ENCODE results near the gene USP5. TPM values are rescaled to one million over a fixed set of nuclear protein-coding genes. Genes with fewer than 3 reads are reported as not detected.
"Not testable (repeated sequence)": the region's sequence is repeated elsewhere in the genome, so short reads cannot be mapped to it uniquely, and the experiment has no call there.

Gene USP5
- total RNA-seq, 1 experiment from 2014 or later: 158 TPM

DNA sequence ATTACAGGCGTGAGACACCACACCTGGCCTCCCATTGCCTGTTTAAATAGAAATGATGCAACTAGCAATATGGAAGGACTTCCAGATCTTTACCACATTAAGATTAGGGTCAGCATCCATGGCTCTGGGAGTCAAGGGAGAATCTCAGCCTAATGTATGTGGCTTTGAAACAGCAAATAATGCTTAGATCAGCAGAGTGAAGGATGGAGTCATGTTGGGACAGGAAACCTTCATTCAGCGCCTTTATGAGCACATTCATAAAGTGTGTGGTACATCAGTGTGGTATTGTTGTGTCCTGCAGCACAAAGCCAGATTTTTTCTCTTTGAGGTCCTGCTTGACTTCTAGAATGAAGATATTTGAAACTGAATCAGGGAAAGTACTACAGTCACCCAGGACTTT is 36.4 kb downstream of the USP5 start:
- no peak for ATAC-seq
- TF ChIP-seq IRF2 (CRISPR knock-in tag; IDR thresholded peaks at IDR 0.05; ENCODE audit: borderline replicate concordance, low read depth): no peak
- TF ChIP-seq, protein P1, sequence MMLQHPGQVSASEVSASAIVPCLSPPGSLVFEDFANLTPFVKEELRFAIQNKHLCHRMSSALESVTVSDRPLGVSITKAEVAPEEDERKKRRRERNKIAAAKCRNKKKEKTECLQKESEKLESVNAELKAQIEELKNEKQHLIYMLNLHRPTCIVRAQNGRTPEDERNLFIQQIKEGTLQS (CRISPR knock-in tag; conservative IDR thresholded peaks at IDR 0.05): no peak
- no peak for TF ChIP-seq ZNF263 (CRISPR knock-in tag; IDR thresholded peaks at IDR 0.05; ENCODE audit: low read depth)
- TF ChIP-seq CREM (CRISPR knock-in tag; IDR thresholded peaks at IDR 0.05): no peak
- H3K4me1 Mint-ChIP-seq: peaks cover 48% of the 10 kb centered on the region
- POLR2A ChIA-PET: no interaction called here
- H3K27ac Mint-ChIP-seq: peak overlapping the region; percentile 61
- DNase-seq (ENCODE audit: low spot score): no peak
- H3K9me3 Mint-ChIP-seq: no peaks in the 10 kb centered on the region
- peaks cover 7% of the 10 kb centered on the region; the same call in 1 of the 2 replicates for H3K36me3 Mint-ChIP-seq
- no peaks in the 10 kb centered on the region for H3K27me3 Mint-ChIP-seq (ENCODE audit: low read depth)
- H3K4me3 Mint-ChIP-seq: no peak overlapping the region
- CTCF ChIA-PET: interaction anchor here (2.2 kb wide), 1 partner anchor 16 kb away, joined by 15 read pairs; the partner anchor contains the start of gene SPSB2

DNA sequence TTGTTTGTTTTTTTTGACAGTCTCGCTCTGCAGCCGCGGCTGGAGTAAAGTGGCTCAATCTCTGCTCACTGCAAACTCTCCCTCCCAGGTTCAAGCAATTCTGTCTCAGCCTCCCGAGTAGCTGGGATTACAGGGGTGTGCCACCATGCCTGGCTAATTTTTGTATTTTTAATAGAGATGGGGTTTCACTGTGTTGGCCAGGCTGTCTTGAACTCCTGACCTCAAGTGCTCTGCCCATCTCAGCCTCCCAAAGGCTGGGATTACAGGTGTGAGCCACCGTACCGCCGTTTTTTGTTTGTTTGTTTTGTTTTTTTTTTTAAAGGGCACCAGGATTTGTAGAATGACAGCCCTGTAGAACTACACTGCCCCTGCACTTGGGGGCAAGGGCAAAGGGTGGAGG is 36.8 kb downstream of the USP5 start:
- Mint-ChIP-seq H3K4me1 (peaks cover 48% of the 10 kb centered on the region), H3K27ac (peak overlapping the region; percentile 61; the same call in 1 of the 2 replicates)
- H3K4me3 Mint-ChIP-seq; H3K27me3 Mint-ChIP-seq (ENCODE audit: low read depth); ATAC-seq; H3K9me3 Mint-ChIP-seq; H3K36me3 Mint-ChIP-seq; DNase-seq (ENCODE audit: low spot score); CTCF ChIA-PET; POLR2A ChIA-PET: not testable (repeated sequence)

DNA sequence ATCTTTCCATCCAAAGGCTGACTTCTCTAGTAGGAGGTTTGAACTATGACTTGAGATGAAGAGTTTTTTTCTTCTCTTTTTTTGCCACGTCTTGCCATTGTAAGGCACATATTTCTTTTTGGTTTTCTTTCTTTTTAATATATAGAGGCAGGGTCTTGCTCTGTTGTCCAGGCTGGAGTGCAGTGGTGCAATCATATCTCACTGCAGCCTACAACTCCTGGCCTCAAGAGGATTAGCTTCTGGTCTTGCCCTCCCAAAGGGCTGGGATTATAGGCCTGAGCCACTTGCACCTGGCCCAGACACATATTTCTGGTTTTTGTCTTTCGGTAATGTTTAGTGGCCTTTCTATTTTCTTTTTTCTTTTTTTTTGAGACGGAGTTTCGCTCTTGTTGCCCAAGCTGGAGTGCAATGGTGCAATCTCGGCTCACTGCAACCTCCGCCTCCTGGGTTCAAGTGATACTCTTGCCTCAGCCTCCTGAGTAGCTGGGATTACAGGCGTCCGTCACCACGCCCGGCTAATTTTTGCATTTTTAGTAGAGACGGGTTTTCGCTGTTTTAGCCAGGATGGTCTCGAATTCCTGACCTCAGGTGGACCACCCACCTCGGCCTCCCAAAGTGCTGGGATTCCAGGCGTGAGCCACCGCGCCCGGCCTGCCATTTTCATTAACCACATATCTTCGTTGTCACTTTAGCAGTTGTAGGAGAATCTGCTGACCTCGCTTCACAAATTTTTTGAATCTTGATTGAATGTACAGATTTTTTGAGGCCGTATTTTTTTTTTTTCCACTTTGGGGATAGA is 38.0 kb downstream of the USP5 start:
- H3K36me3 Mint-ChIP-seq; DNase-seq (ENCODE audit: low spot score); ATAC-seq; H3K27me3 Mint-ChIP-seq (ENCODE audit: low read depth); H3K9me3 Mint-ChIP-seq: not testable (repeated sequence)
- peak overlapping the region; percentile 99 for H3K27ac Mint-ChIP-seq
- POLR2A ChIA-PET: interaction anchor here (0.9 to 2.1 kb wide), 2 partner anchors 17 to 54 kb away, joined by 3 to 32 read pairs; partner anchors contain the start of genes C12orf57 and SPSB2
- TF ChIP-seq ZNF121 (CRISPR knock-in tag; IDR thresholded peaks at IDR 0.05): peak; percentile 62; the same call in 1 of the 2 replicates
- CTCF ChIA-PET: interaction anchor here (1.0 to 3.6 kb wide), 2 partner anchors 18 to 21 kb away, joined by 3 to 83 read pairs; partner anchors contain the start of gene SPSB2
- H3K4me3 Mint-ChIP-seq: peak overlapping the region; percentile 71
- peaks cover 42% of the 10 kb centered on the region for H3K4me1 Mint-ChIP-seq

DNA sequence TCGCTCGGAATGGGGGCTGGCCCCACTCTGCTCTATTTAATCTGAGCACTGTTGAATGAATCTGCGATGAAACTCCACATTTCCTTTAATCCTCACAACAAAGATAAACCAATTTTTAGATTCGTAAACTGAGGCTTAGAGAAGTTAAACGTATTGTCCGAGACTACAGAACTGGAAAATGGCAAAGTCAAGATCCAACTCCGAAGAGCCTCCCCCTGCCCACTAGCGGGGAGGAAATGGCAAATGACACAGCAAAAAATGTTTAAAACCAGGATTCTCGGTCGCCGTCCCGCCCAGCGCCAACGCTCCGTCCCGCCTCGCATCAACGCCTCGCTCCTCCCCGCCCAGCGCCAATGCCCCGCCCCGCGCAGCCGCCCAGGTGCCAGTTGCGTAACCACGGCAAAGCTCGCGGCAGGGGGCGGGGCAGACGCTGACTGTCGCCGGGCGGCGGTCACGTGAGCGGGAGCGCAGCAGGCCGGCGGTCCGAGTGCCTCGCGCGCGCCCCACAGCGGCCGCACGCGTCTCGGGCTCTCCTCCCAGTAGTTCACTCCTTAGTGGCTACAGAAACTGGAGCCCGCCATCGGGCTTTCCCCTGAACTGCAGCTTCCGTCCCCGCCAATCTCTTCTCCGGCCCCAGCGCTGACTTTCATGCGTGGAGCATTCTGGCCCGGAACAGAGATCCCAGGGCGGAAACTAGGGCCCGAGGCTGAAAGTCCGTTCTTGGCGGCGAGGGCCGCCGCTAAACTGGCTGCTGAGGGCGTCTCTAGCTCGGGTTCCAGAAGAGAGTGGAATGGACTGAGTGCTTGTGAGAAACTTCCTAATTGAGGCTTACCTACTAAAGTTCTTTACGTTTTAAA is 39.1 kb downstream of the USP5 start:
- POLR2A ChIA-PET: interaction anchor here (0.6 to 2.1 kb wide), 14 partner anchors 11 to 167 kb away, joined by 3 to 32 read pairs (median 4); partner anchors contain the start of genes C12orf57, CDCA3, COPS7A and LRRC23
- CTCF ChIA-PET: interaction anchor here (0.5 to 3.6 kb wide), 32 partner anchors 9 to 1116 kb away, joined by 3 to 83 read pairs (median 5); partner anchors contain the start of genes C12orf57, C1RL, C1S and CDCA3
- no peaks in the 10 kb centered on the region for H3K36me3 Mint-ChIP-seq
- TF ChIP-seq, protein P2, sequence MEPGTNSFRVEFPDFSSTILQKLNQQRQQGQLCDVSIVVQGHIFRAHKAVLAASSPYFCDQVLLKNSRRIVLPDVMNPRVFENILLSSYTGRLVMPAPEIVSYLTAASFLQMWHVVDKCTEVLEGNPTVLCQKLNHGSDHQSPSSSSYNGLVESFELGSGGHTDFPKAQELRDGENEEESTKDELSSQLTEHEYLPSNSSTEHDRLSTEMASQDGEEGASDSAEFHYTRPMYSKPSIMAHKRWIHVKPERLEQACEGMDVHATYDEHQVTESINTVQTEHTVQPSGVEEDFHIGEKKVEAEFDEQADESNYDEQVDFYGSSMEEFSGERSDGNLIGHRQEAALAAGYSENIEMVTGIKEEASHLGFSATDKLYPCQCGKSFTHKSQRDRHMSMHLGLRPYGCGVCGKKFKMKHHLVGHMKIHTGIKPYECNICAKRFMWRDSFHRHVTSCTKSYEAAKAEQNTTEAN (CRISPR knock-in tag; IDR thresholded peaks at IDR 0.05): no peak
- TF ChIP-seq ZNF317 (CRISPR knock-in tag; IDR thresholded peaks at IDR 0.05; ENCODE audit: borderline replicate concordance, low read depth): no peak
- TF ChIP-seq MYBL2 (CRISPR knock-in tag; IDR thresholded peaks at IDR 0.05): no peak; the same call in 1 of the 2 replicates
- TF ChIP-seq, protein P3, sequence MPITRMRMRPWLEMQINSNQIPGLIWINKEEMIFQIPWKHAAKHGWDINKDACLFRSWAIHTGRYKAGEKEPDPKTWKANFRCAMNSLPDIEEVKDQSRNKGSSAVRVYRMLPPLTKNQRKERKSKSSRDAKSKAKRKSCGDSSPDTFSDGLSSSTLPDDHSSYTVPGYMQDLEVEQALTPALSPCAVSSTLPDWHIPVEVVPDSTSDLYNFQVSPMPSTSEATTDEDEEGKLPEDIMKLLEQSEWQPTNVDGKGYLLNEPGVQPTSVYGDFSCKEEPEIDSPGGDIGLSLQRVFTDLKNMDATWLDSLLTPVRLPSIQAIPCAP (CRISPR knock-in tag; IDR thresholded peaks at IDR 0.05): no peak
- peak; percentile 72; the same call in 1 of the 2 replicates for TF ChIP-seq FOXP1 (CRISPR knock-in tag; IDR thresholded peaks at IDR 0.05; ENCODE audit: borderline replicate concordance)
- 0 out of 2 replicates have a peak, but pooled peaks have one; percentile 56 for TF ChIP-seq ZNF416 (CRISPR knock-in tag; IDR thresholded peaks at IDR 0.05)
- TF ChIP-seq, protein P4, sequence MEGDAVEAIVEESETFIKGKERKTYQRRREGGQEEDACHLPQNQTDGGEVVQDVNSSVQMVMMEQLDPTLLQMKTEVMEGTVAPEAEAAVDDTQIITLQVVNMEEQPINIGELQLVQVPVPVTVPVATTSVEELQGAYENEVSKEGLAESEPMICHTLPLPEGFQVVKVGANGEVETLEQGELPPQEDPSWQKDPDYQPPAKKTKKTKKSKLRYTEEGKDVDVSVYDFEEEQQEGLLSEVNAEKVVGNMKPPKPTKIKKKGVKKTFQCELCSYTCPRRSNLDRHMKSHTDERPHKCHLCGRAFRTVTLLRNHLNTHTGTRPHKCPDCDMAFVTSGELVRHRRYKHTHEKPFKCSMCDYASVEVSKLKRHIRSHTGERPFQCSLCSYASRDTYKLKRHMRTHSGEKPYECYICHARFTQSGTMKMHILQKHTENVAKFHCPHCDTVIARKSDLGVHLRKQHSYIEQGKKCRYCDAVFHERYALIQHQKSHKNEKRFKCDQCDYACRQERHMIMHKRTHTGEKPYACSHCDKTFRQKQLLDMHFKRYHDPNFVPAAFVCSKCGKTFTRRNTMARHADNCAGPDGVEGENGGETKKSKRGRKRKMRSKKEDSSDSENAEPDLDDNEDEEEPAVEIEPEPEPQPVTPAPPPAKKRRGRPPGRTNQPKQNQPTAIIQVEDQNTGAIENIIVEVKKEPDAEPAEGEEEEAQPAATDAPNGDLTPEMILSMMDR (IDR thresholded peaks at IDR 0.05): peak; percentile 35
- TF ChIP-seq EMX1 (CRISPR knock-in tag; IDR thresholded peaks at IDR 0.05): 0 out of 2 replicates have a peak, but pooled peaks have one; percentile 37
- TF ChIP-seq ETV6 (CRISPR knock-in tag; IDR thresholded peaks at IDR 0.05): peak; percentile 37; the same call in 1 of the 2 replicates
- no peak for TF ChIP-seq GRHL2 (CRISPR knock-in tag; IDR thresholded peaks at IDR 0.05; ENCODE audit: insufficient replicate concordance, severe bottlenecking)
- no peak for TF ChIP-seq NR1H2 (CRISPR knock-in tag; IDR thresholded peaks at IDR 0.05)
- TF ChIP-seq, protein P1 (CRISPR knock-in tag; conservative IDR thresholded peaks at IDR 0.05): no peak
- 0 out of 2 replicates have a peak, but pooled peaks have one; percentile 73 for TF ChIP-seq ZNF232 (CRISPR knock-in tag; IDR thresholded peaks at IDR 0.05)

More for the DNA sequence above, 39.1 kb downstream of the USP5 start:
- ATAC-seq (peak; percentile 92), DNase-seq (ENCODE audit: low spot score) (peak; percentile 99)
- H3K4me1 Mint-ChIP-seq: peaks cover 33% of the 10 kb centered on the region
- H3K9me3 Mint-ChIP-seq: no peaks in the 10 kb centered on the region
- H3K27me3 Mint-ChIP-seq (ENCODE audit: low read depth): peaks cover 4% of the 10 kb centered on the region; the same call in 1 of the 2 replicates
- peak overlapping the region; percentile 71 for H3K4me3 Mint-ChIP-seq
- peak overlapping the region; percentile 99 for H3K27ac Mint-ChIP-seq

Data from WTC11 (cell line).